Naive thymus-derived CD4-positive, alpha-beta T cell (primary cell): ENCODE results near the gene NBPF3. TPM values are rescaled to one million over a fixed set of nuclear protein-coding genes. Genes with fewer than 3 reads are reported as not detected.

ENCODE experiments used
- ATAC-seq: fragments of 150-1000 bp; cut with Tn5 transposase; 2 replicates; pipeline ENCODE4 v1.10.0; 2021; ENCODE audit warnings: mild to moderate bottlenecking, moderate library complexity
- CTCF ChIA-PET: fragments of 350-600 bp; sonication (Branson Sonifier 250); formaldehyde crosslinking; loops from one replicate; lab custom pipeline; 2021; ENCODE audit warnings: antibody characterized with exemption; lab: Charles Lee
- POLR2A ChIA-PET: fragments of 350-600 bp; sonication (Branson Sonifier 250); formaldehyde crosslinking; loops from one replicate; lab custom pipeline; 2021; ENCODE audit warnings: antibody characterized with exemption, inconsistent platforms; lab: Charles Lee
- DNase-seq, 9 donors: peaks; one replicate each; pipeline versions ENCODE4 v3.0.0 to v3.0.0-alpha.2; 2020 to 2022; ENCODE audit warnings: mixed read lengths in 1 of 9
- H3K27ac ChIP-seq: one replicate; pipeline ENCODE4 v1.7.0; 2013; ENCODE audit warnings: mild to moderate bottlenecking, low read depth, low read length, moderate library complexity
- H3K27me3 ChIP-seq, 2 donors: one replicate each; pipeline ENCODE4 v1.7.0; 2013; ENCODE audit warnings: low read length in 2 of 2, mild to moderate bottlenecking in 2 of 2, moderate library complexity in 2 of 2; ENCODE audit not compliant: control insufficient read depth in 2 of 2, insufficient read depth in 2 of 2
- H3K36me3 ChIP-seq, 3 experiments: 1 replicate in 2 of 3; 2 replicates in 1 of 3; pipeline ENCODE4 v1.7.0; 2013; ENCODE audit warnings: low read length in 3 of 3, mild to moderate bottlenecking in 3 of 3, moderate library complexity in 1 of 3; ENCODE audit not compliant: insufficient read depth in 3 of 3, control insufficient read depth in 2 of 3
- H3K4me1 ChIP-seq, 2 donors: one replicate each; pipeline ENCODE4 v1.7.0; 2013; ENCODE audit warnings: low read length in 2 of 2, mild to moderate bottlenecking in 2 of 2, moderate library complexity in 1 of 2; ENCODE audit not compliant: control insufficient read depth in 2 of 2, insufficient read depth in 2 of 2
- H3K4me3 ChIP-seq: 2 replicates; pipeline ENCODE4 v1.7.0; 2013; ENCODE audit warnings: mild to moderate bottlenecking, low read length
- H3K9me3 ChIP-seq, 3 experiments: 1 replicate in 2 of 3; 2 replicates in 1 of 3; pipeline ENCODE4 v1.7.0; 2013; ENCODE audit warnings: low read length in 3 of 3; ENCODE audit not compliant: control insufficient read depth in 2 of 3
- H3K27ac Mint-ChIP-seq, 9 donors: one replicate each; pipeline ENCODE4 v1.8.0; 2020 to 2022; ENCODE audit warnings: mixed read lengths in 9 of 9, mild to moderate bottlenecking in 8 of 9, moderate library complexity in 5 of 9, inconsistent platforms in 2 of 9
- H3K27me3 Mint-ChIP-seq, 5 donors: one replicate each; pipeline ENCODE4 v1.8.0; 2021 to 2022; ENCODE audit warnings: mixed read lengths in 5 of 5, mild to moderate bottlenecking in 1 of 5
- H3K36me3 Mint-ChIP-seq, 5 donors: one replicate each; pipeline ENCODE4 v1.8.0; 2020 to 2022; ENCODE audit warnings: mixed read lengths in 5 of 5, mild to moderate bottlenecking in 3 of 5, inconsistent platforms in 1 of 5
- H3K4me1 Mint-ChIP-seq, 7 donors: one replicate each; pipeline ENCODE4 v1.8.0; 2020 to 2022; ENCODE audit warnings: mixed read lengths in 7 of 7, mild to moderate bottlenecking in 3 of 7, inconsistent platforms in 1 of 7
- H3K4me3 Mint-ChIP-seq, 10 donors: one replicate each; pipeline ENCODE4 v1.8.0; 2020 to 2022; ENCODE audit warnings: mild to moderate bottlenecking in 10 of 10, mixed read lengths in 10 of 10, moderate library complexity in 6 of 10, inconsistent platforms in 2 of 10
- H3K9me3 Mint-ChIP-seq, 11 donors: one replicate each; pipeline ENCODE4 v1.8.0; 2020 to 2022; ENCODE audit warnings: mixed read lengths in 11 of 11, mild to moderate bottlenecking in 4 of 11, inconsistent platforms in 1 of 11, moderate library complexity in 1 of 11
- intact Hi-C, 2 donors: fragments of 100-400 bp; cut with micrococcal nuclease; formaldehyde crosslinking; loops; one replicate each; pipeline ENCODE4 v1.15.1; 2023
- polyA plus RNA-seq, 2 donors: library from polyadenylated mRNA; unstranded; fragments of 300-500 nt; fragmentation: Illumina TruSeq; gene quantifications; one replicate each; pipeline ENCODE4 v1.2.3, GENCODE V29; 2021
- total RNA-seq, 6 experiments: library from RNA in 5 of 6; stranded (reverse) in 5 of 6; gene quantifications; 1 replicate in 5 of 6; 2 replicates in 1 of 6; pipeline ENCODE4 v1.2.3 and lab custom pipeline; 2021 to 2026

The NBPF3 gene
- total and polyA plus RNA-seq, 7 experiments from 2014 or later, result 4.2 to 18.1 (median 11.8) TPM

GRCh38 chr1:21521717-21522060, 81.8 kb downstream of the NBPF3 start:
- no peak overlapping the region for H3K4me3 ChIP-seq
- ATAC-seq (no peak), DNase-seq (no peak)
- no peaks in the 10 kb centered on the region for H3K4me1 ChIP-seq
- H3K4me3 Mint-ChIP-seq, result no peak overlapping the region
- H3K27ac Mint-ChIP-seq, result no peak overlapping the region
- no peaks in the 10 kb centered on the region for H3K36me3 Mint-ChIP-seq
- no peaks in the 10 kb centered on the region for H3K9me3 ChIP-seq
- peaks cover 0 to 7% (median 0%) of the 10 kb centered on the region in 5 donors for H3K27me3 Mint-ChIP-seq
- ChIA-PET POLR2A (no interaction called here), CTCF (interaction anchor here (0.6 kb wide), 1 partner anchor 921 kb away, joined by 5 read pairs; no protein-coding TSS in a partner anchor)
- H3K27ac ChIP-seq, result no peak overlapping the region
- peaks cover 0 to 3% (median 0%) of the 10 kb centered on the region in 7 donors for H3K4me1 Mint-ChIP-seq
- no peaks in the 10 kb centered on the region for H3K9me3 Mint-ChIP-seq
- no peaks in the 10 kb centered on the region for H3K36me3 ChIP-seq
- intact Hi-C loops, result no loop called here
- H3K27me3 ChIP-seq, result no peaks in the 10 kb centered on the region

GRCh38 chr1:21522525-21523038, 82.6 kb downstream of the NBPF3 start:
- Histone ChIP-seq H3K4me3 (no peak overlapping the region), H3K36me3 (no peaks in the 10 kb centered on the region), H3K4me1 (no peaks in the 10 kb centered on the region), H3K27ac (no peak overlapping the region), H3K9me3 (no peaks in the 10 kb centered on the region), H3K27me3 (no peaks in the 10 kb centered on the region)
- Mint-ChIP-seq H3K27me3 (peaks cover 0 to 7% (median 0%) of the 10 kb centered on the region in 5 donors), H3K9me3 (no peaks in the 10 kb centered on the region), H3K27ac (peak overlapping the region in 1 of 9 donors; percentile 15), H3K4me1 (peaks cover 0 to 3% (median 0%) of the 10 kb centered on the region in 7 donors), H3K4me3 (no peak overlapping the region), H3K36me3 (no peaks in the 10 kb centered on the region)
- DNase-seq (no peak), ATAC-seq (no peak)
- intact Hi-C loops, result no loop called here
- ChIA-PET POLR2A (interaction anchor here (0.6 kb wide), 1 partner anchor 10 kb away, joined by 3 read pairs; no protein-coding TSS in a partner anchor), CTCF (no interaction called here)

- Histone ChIP-seq H3K4me3 (no peak overlapping the region), H3K27ac (no peak overlapping the region), H3K9me3 (no peaks in the 10 kb centered on the region), H3K4me1 (no peaks in the 10 kb centered on the region), H3K36me3 (no peaks in the 10 kb centered on the region), H3K27me3 (no peaks in the 10 kb centered on the region)
- peaks cover 0 to 7% (median 0%) of the 10 kb centered on the region in 5 donors for H3K27me3 Mint-ChIP-seq
- H3K36me3 Mint-ChIP-seq, result no peaks in the 10 kb centered on the region
- H3K27ac Mint-ChIP-seq, result no peak overlapping the region
- DNase-seq (no peak), ATAC-seq (no peak)
- ChIA-PET CTCF (no interaction called here), POLR2A (no interaction called here)
- intact Hi-C loops, result no loop called here
- H3K4me3 Mint-ChIP-seq, result no peak overlapping the region
- H3K9me3 Mint-ChIP-seq, result no peaks in the 10 kb centered on the region
- peaks cover 0 to 3% (median 0%) of the 10 kb centered on the region in 7 donors for H3K4me1 Mint-ChIP-seq
Observed at GRCh38 chr1:21523297-21523813, 83.4 kb downstream of the NBPF3 start.

DNA sequence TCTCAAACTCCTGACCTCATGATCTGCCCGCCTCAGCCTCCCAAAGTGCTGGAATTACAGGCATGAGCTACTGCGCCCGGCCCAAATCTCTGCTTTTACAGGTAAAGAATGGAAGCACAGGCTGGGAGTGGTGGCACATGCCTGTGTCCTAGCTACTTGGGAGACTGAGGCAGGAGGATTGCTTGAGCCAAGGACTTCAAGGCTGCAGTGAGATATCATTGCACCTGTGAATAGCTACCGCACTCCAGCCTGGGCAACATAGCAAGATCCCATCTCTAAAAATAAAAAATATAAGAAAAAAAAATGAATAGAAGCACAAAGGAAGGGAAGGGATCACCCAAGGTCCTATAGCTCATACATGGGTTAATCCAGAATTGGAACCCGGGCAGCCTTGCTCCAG, 84.3 kb downstream of the NBPF3 start:
- Mint-ChIP-seq H3K4me3 (no peak overlapping the region), H3K9me3 (no peaks in the 10 kb centered on the region), H3K27ac (no peak overlapping the region), H3K36me3 (no peaks in the 10 kb centered on the region), H3K4me1 (peaks cover 0 to 3% (median 0%) of the 10 kb centered on the region in 7 donors), H3K27me3 (peaks cover 0 to 7% (median 0%) of the 10 kb centered on the region in 5 donors)
- no peaks in the 10 kb centered on the region for H3K9me3 ChIP-seq
- CTCF ChIA-PET, result no interaction called here
- H3K36me3 ChIP-seq, result no peaks in the 10 kb centered on the region
- POLR2A ChIA-PET, result no interaction called here
- intact Hi-C loops, result no loop called here
- H3K27ac ChIP-seq, result no peak overlapping the region
- no peaks in the 10 kb centered on the region for H3K27me3 ChIP-seq
- DNase-seq, result no peak
- no peaks in the 10 kb centered on the region for H3K4me1 ChIP-seq
- no peak for ATAC-seq
- H3K4me3 ChIP-seq, result no peak overlapping the region

- Mint-ChIP-seq H3K36me3 (no peaks in the 10 kb centered on the region), H3K27me3 (peaks cover 0 to 7% (median 0%) of the 10 kb centered on the region in 5 donors), H3K9me3 (no peaks in the 10 kb centered on the region), H3K4me1 (peaks cover 0 to 3% (median 0%) of the 10 kb centered on the region in 7 donors), H3K27ac (no peak overlapping the region), H3K4me3 (no peak overlapping the region)
- intact Hi-C loops, result no loop called here
- no peaks in the 10 kb centered on the region for H3K27me3 ChIP-seq
- H3K4me3 ChIP-seq, result no peak overlapping the region
- POLR2A ChIA-PET, result no interaction called here
- H3K4me1 ChIP-seq, result no peaks in the 10 kb centered on the region
- no peaks in the 10 kb centered on the region for H3K36me3 ChIP-seq
- ATAC-seq (no peak), DNase-seq (no peak)
- H3K9me3 ChIP-seq, result no peaks in the 10 kb centered on the region
- CTCF ChIA-PET, result interaction anchor here (0.5 kb wide), 1 partner anchor 1805 kb away, joined by 3 read pairs; no protein-coding TSS in a partner anchor
- H3K27ac ChIP-seq, result no peak overlapping the region
Observed at GRCh38 chr1:21524686-21525339, 84.9 kb downstream of the NBPF3 start.

DNA sequence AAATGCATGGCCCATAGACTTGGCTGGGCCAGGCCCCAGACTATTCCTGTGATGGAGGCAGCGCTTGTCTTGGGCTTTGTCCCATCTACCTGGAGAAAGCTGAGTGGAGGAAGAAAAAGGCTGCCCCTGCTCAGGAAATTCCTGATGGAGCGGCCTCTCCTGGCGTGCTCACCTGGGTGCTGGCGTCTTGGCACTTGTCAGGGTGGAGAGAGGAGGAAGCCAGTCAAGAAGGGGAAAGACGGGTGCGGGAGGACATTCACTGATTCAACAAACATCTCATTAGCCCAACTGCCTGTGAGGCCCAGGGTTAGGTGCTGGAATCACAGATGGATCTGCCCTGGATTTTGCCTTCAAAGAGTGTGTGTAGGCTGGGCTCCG, 85.4 kb downstream of the NBPF3 start:
- ATAC-seq, result no peak
- Mint-ChIP-seq H3K4me1 (peaks cover 0 to 3% (median 0%) of the 10 kb centered on the region in 7 donors), H3K9me3 (no peaks in the 10 kb centered on the region), H3K27ac (no peak overlapping the region), H3K36me3 (no peaks in the 10 kb centered on the region), H3K4me3 (no peak overlapping the region), H3K27me3 (peaks cover 0 to 8% (median 2%) of the 10 kb centered on the region in 5 donors)
- Histone ChIP-seq H3K4me1 (no peaks in the 10 kb centered on the region), H3K4me3 (no peak overlapping the region), H3K36me3 (no peaks in the 10 kb centered on the region), H3K9me3 (no peaks in the 10 kb centered on the region), H3K27ac (no peak overlapping the region), H3K27me3 (no peaks in the 10 kb centered on the region)
- no peak for DNase-seq
- intact Hi-C loops, result no loop called here
- POLR2A ChIA-PET, result no interaction called here
- CTCF ChIA-PET, result interaction anchor here (0.5 kb wide), 1 partner anchor 1804 kb away, joined by 3 read pairs; no protein-coding TSS in a partner anchor
